ENCODE results near the gene HACL1.
A peak's percentile ranks its signal among the peaks of the same experiment; 100 is the strongest.
"Not testable (repeated sequence)": the region's sequence is repeated elsewhere in the genome, so short reads cannot be mapped to it uniquely, and the experiment has no call there.

Gene HACL1

DNA sequence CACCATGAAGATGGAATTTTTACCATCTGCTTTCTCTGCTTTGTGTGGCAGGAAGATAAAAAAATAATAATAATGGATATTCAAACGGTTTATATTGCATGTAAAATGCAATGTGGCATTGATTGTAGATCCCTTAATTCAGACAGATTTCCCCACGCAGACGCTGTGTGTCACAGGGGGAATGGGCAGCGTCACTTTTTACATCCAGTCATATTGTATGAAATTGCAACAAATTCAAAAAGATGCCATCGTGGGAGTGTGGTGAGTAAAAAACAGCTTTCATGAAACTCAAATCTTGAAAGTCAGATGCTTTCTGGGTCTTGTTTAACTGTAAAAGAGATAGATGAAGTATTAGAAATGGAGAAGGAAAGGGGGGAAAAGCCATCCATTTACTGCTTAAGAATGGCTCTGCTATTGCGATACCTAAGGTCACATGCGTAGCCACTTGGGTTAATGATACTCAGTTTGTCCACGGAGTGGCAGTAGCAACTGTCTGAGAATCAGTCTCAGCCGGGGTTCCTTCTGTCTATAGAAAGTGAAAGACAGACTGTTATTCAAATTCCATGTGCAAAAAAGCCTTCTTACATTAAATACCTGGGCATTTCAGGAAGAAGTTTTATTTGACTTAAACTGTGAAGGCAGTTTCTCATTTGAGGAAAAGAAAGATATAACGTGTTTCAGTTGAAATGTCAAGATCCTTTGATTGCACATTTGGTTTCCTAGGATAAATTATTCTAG is 28.7 kb upstream of the HACL1 start:
- DNase-seq (ENCODE audit: low read depth): peak; percentile 42

DNA sequence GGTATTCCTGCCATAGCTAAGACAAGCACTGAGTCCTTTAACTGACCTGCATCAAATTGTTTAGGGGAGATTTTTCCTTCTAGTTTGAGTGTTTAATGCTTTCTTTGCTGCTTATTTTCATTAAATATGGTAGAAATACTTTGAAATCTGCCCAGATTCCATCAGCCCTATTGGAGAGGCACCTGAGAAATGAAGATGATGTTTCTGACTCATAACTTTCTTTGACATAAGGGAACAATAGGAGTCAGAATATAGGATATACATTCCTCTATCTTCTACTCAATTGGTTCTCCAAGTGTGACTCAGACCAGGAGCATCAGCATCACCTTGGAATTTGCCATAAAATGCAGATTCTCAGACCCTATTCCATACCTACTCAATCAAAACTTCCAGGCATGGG is 27.6 kb upstream of the HACL1 start:
- DNase-seq (ENCODE audit: low read depth): no peak

DNA sequence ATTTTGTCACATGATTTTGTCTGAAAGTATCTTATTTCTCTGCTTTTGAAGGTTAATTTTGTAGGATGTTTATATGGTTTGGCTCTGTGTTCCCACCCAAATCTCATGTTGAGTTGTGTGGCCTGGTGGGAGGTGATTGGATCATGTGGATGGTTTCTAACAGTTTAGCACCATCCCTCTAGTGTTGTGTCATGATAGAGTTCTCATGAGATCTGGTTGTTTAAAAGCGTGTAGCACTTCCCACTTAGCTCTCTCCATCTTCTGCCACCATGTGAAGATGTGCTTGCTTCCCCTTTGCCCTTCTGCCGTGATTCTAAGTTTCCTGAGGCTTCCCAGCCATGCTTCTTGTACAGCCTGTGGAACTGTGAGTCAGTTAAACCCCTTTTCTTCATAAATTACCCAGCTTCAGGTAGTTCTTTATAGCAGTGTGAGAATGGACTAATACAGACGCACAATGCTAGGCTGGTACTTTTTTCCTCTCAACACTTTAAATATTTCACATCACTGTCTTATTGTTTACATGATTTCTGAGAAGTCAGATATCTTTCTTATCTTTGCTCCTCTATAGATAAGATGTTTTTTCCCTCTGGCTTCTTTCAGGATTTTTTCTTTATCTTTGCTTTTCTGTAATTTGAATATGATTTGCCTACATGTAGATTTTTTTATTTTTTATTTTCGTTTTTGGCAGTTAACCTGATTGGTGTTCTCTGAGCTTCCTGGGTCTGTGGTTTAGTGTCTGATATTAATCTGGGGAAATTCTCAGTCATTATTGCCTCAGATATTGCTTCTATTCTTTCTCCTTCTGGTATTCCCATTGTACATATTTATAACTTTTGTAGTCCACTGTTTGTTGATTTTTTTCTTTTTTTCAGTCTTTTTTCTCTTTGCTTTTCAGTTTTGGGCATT is 22.4 kb upstream of the HACL1 start:
- DNase-seq (ENCODE audit: low read depth): no peak

DNA sequence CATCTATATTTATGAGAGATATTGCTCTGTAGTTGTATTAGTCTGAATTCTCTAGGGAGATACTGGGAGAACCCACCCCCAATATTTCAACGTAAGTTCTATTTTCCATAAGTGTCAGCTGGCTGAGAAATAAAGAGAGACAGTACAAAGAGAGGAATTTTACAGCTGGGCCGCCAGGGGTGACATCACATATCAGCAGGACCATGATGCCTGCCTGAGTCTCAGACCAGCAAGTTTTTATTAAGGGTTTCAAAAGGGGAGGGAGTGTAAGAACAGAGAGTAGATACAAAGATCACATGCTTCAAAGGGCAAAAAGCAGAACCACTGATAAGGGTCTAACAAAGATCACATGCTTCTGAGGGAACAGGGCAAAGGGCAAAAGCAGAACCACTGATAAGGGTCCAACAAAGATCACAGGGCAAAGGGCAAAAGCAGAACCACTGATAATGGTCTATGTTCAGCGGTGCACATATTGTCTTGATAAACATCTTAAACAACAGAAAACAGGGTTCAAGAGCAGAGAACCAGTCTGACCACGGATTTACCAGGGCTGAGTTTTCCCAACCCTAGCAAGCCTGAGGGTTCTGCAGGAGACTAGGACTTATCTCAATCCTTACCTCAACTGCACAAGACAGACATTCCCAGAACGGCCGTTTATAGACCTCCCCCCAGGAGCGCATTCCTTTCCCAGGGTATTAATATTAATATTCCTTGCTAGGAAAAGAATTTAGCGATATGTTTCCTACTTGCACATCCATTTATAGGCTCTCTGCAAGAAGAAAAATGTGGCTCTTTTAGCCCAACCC is 18.5 kb upstream of the HACL1 start:
- DNase-seq (ENCODE audit: low read depth): not testable (repeated sequence)

DNA sequence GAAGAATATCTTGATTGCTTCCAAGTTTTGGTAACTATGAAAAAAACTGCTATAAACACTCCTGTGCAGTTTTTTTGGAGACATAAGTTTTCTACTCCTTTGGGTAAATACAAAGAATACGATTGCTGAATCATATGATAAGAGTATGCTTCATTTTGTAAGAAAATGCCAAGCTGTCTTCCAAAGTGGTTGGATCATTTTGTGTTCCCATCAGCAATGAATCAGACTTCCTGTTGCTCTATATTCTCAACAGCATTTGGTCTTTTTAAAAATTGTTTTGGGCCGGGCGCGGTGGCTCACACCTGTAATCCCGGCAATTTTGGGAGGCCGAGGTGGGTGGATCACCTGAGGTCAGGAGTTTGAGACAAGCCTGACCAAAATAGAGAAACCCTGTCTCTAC is 14.7 kb upstream of the HACL1 start:
- no peak for DNase-seq (ENCODE audit: low read depth)

DNA sequence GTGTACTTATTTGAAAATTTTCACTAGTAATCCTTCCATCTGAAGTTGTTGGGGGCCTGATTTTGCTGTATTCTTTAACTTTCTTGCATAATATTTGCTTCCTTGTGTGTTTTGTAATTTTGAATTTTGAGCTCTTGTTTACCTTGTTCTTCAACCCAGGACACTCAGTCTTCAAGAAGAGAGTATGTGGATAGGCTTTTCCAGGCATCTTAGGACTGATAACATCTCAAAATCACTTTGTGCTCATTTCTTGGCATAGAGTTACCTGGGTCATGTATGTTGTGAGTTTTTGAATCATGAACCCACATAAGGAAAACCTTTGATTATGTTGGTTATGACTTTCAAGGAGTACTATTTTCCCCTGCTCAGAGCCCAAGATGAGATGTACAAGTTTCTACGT is 13.6 kb upstream of the HACL1 start:
- DNase-seq (ENCODE audit: low read depth): no peak

DNA sequence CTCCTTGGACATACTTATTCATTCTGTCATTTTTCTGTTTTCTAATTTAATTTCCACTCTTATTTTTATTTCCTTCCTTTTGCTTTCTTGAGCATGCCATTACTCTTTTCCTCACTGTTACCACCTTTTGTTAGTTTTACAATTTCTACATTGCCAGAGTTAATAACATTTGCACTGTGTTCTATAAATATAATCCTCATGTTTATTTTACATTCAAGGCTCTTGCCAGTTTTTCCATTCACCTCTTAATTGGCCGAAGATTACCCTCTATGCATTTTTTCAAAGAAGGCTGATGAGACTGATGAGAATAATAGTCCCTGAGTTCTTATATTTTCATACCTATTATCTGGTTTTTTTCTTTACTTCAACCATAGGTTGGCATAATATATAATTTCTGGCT is 10.6 kb upstream of the HACL1 start:
- DNase-seq (ENCODE audit: low read depth): no peak

DNA sequence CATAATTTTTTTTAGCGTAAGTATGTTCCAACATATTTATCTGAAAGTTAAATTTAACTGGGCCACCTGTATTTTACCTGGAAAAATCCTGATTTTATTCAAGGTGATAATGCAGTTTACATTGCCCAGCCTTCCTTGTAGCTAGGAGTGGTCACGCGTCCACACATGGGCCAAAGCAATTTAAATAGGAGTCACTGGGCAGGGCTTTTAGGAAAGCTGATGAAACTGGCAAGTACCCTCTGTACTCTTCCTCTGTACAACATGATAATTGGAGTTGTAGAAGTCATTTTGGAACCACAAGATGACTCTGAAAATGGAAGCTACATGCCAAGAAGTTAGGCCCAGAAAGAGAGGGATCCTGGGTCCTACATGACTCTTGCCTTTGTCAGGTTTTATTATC is 9.6 kb upstream of the HACL1 start:
- no peak for DNase-seq (ENCODE audit: low read depth)

DNA sequence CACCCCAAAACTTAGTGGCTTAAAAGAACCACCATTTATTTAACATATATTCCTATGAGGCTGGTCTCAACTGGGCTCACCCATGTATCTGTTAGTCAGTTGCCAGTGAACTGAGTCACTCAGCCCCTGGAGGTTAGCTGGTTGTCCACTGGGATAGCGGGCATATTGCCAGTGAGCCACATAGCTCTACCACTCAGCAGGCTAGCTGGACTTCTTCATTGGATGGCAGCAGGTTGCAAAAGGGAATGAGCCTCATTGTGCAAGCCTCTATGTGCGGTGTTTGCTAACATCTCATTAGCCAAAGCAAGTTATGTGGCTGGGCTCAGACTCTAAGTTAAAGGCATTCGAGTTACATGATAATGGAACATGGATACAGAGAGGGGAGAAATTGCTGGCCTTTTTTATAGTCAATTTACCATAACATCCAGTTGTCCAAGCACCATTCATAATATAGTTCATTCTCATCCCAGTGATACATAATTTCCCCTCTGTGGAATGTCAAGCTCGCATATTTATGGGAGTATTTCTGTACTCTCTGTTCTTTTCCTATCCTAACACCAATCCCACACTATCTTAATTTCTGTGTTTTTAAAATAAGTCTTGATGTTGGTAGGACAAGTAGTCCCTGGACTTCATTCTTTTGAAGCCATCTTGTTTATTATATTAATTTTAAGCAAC is 8.9 kb upstream of the HACL1 start:
- DNase-seq (ENCODE audit: low read depth): no peak

DNA sequence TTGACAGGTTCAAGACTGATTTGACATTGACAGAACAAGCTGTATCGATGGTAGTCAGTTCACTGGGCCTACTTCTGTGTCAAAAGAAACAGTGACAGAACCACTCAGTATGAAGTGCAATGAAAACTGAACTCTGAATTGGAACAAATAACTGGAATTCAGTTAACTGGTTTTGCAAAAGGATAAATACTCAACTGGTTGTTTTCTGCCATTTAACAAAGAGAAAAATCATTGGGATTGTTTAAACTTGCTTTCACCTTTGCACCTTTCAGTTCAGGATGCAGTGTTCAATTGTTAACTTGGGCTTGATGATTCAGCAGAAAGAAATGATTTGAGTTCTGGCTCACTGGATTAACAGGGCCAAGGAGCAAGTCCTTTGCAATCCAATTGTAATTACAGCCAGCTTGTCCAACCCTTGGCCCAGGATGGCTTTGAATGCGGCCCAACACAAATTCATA is 5.1 kb upstream of the HACL1 start:
- DNase-seq (ENCODE audit: low read depth): no peak

DNA sequence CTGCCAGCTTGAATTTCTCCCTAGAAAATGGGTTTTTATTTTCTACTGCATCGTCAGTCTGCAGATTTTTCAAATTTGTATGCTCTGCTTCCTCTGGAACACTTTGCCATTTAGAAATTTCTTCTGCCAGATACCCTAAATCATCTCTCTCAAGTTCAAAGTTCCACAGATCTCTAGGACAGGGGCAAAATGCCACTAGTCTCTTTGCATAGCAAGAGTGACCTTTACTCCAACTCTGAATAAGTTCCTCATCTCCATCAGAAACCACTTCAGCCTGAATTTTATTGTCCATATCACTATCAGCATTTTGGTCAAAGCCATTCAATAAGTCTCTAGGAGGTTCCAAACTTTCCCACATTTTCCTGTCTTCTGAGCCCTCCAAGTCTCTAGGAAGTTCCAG is 3.2 kb upstream of the HACL1 start:
- DNase-seq (ENCODE audit: low read depth): not testable (repeated sequence)

DNA sequence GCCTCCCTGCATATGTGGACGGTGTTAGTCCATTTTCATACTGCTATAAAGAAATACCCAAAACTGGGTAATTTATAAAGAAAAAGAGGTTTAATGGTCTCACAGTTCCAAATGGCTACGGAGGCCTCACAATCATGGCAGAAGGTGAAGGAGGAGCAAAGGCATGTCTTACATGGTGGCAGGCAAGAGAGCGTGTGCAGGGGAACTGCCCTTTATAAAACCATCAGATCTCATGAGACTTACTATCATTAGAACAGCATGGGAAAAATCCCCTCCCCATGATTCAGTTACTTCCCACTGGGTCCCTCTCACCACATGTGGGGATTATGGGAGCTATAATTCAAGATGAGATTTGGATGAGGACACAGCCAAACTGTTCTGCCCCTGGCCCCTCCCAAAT is 1.4 kb upstream of the HACL1 start:
- DNase-seq (ENCODE audit: low read depth): not testable (repeated sequence)

DNA sequence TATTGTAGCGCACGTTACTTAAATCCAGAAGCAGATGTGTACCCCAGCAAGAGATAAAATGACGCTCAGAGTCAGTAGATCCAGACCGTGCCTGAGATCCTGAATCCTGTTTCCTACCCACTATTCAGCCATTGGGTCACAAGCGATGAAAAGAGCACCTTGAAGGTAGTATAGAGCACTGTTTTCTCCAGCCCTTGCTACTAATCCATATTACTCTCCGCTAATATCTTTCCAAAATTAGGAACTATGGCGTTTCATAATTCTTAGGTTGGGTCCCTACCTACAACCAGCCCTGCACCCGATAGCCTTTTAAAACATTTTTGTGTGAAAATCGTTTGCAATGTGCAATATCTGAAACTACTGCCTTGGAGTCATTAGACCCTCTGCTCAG is 772 bp upstream of the HACL1 start:
- DNase-seq (ENCODE audit: low read depth): no peak

DNA sequence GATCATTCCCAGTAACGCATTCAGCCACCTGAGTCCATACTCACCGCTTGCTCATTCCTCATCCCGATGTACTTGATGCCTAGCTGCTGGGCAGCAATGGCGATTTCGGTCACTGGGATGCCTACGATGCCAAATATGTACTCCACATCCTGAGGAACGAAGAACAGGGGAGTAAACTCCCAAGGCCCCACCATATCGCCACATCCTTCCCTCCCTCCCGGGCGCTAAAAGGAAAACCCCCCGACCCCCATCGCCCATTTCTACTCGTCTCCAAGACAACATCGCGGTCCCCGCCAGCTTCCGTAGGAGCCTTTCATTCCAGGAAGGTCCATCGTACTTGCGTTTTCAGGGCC is 347 bp downstream of the HACL1 start:
- no peak for DNase-seq (ENCODE audit: low read depth)

DNA sequence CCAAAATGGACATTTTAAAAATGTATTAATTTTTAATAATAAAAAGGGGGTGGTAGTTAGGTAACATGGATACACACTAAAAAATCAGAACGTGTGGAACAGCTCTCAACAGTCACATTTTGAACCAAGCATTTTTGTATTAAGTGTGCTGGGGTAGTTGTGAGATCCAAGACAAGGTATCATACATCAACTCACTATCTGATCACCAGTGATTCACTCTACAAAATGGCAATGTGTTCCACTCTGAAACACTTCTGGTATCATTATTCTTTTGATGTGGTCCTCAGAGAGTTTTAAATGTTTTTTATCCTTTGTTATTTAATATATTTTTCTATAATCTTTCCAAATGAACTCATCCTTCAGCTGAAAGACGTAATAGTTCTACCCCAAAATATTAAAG is 5.4 kb downstream of the HACL1 start:
- no peak for DNase-seq (ENCODE audit: low read depth)

DNA sequence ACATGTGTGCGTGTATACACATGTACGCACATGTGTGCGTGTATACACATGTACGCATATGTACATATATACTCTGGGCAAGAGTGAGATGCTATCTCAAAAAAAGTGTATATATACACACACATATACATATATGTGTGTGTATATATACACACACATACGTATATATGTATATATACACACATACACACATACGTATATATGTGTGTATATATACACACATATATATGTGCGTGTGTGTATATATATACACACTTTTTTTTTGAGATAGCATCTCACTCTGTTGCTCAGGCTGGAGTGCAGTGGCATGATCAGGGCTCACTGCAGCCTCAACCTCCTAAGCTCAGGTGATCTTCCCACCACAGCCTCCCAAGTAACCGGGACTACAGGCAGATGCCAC is 8.4 kb downstream of the HACL1 start:
- DNase-seq (ENCODE audit: low read depth): no peak

DNA sequence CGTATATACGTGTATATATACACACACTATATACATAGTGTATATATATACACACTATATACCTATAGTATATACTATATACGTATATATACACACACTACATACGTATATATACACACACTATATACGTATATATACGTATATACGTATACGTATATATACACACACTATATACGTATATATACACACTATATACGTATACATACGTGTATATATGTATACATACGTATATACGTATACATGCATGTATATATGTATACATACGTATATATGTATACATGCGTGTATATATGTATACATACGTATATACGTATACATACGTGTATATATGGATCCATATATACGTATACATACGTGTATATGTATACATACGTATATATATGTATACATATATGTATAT is 9.4 kb downstream of the HACL1 start:
- DNase-seq (ENCODE audit: low read depth): no peak

DNA sequence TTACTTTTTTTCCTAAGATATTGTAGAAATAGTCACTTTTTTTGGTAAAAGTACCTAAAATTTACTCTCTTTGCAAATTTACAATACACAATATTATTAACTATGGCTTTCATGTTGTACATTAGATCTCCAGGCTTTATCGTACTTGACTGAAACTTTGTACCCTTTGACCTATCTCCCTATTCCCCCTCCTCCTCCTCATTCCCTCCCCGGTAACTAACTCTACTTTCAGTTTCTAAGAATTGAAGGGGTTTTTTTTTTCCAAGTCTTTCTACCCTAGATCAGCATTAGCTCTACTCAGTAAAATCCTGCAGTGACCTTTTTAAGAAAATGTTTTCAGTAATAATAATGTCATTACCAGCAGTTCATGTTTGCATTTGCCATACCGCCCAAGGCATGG is 10.1 kb downstream of the HACL1 start:
- DNase-seq (ENCODE audit: low read depth): no peak

DNA sequence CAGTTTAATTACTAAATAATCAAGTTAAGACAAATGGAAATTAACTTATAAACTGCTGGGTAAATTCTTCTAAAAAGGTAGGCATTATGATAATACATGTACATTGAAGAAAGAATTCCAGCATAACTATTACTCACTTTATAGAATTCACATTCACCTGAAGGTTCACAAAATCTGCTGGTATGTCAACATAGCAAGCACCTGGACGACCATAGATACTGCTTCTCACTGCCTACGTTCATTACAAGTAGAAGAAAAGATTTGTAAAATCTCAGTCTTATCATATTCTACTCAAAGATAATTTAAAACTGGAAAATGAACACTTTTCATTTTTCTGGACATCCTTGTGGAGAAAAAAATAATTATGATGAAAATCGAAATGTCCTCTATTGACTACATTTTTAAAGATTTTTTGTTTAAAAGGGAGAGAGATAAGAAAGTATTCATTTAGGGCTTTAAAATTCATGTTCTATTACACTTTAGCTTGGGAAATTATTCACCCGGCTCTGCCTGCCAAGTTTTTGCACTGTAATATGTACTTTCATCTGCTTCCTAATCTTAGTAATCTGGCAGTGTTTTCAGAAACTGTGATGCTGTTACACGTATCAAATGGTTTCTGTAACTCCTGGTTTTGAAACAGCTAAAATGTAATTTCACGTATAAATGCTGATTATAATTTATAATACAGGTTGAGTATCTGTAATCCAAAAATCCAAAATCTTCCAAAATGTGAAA is 16.1 kb downstream of the HACL1 start:
- no peak for DNase-seq (ENCODE audit: low read depth)

DNA sequence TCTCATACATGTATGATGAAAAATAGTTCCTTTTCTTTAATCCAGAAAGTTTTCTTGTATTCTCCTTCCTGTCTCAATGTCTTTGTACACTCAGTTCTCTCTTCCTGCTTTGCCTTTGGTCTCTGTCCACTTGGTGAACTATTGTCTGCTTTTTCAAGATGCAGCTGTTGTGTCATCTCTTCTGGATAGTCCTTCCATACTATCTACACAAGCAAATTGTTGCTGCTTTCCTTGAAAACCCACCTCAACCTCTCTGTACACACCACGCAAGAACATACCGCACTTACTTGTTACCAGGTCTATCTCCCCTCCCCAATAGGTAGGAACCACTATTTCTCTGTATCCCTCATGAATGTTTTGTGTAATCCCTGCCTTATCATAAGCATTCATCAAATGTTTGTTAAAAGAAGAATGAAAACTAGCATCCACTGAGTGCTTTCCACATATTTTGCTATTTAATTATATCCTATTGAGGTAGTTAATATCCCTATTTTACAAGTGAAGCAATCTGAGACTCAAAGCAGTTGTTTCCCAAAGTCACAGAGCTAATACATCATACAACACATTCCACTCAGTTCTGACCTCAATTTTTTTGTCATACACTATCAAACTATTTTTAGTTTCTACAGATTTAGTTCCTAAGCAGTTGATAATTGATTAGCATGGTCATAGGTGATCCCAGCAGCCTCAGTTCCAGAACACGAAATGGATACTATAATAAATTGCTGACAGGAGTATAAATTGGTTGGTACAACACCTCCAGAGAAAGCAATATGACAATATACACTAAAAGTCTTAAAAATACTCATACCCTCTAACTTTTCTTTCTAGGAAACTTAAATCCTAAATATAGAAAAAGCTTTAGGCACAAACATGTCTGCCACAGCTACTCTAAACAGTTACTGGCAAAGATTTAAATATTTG is 19.6 kb downstream of the HACL1 start:
- DNase-seq (ENCODE audit: low read depth): no peak
